Subcutaneous abdominal adipose tissue (tissue), 5 donors: Measurements from ENCODE around the gene TRIML2.

Source experiments
- H3K27ac ChIP-seq: one replicate; pipeline ENCODE4 v1.7.0; 2013; ENCODE audit warnings: low read depth, mild to moderate bottlenecking, inconsistent platforms, low read length, moderate library complexity
- H3K27me3 ChIP-seq, 5 donors: one replicate each; pipeline ENCODE4 v1.7.0; 2013; ENCODE audit warnings: low read length in 5 of 5, inconsistent platforms in 1 of 5; ENCODE audit not compliant: control insufficient read depth in 5 of 5, insufficient read depth in 4 of 5
- H3K36me3 ChIP-seq, 5 donors: one replicate each; pipeline ENCODE4 v1.7.0; 2013; ENCODE audit warnings: low read length in 5 of 5; ENCODE audit not compliant: control insufficient read depth in 5 of 5, insufficient read depth in 5 of 5
- H3K4me1 ChIP-seq, 5 donors: one replicate each; pipeline ENCODE4 v1.7.0; 2013; ENCODE audit warnings: low read length in 5 of 5, mild to moderate bottlenecking in 3 of 5, moderate library complexity in 1 of 5; ENCODE audit not compliant: control insufficient read depth in 5 of 5, insufficient read depth in 5 of 5
- H3K4me3 ChIP-seq, 5 donors: one replicate each; pipeline ENCODE4 v1.7.0; 2013; ENCODE audit warnings: low read length in 5 of 5, low read depth in 1 of 5
- H3K9ac ChIP-seq, 5 donors: one replicate each; pipeline ENCODE4 v1.7.0; 2013; ENCODE audit warnings: low read length in 5 of 5, mild to moderate bottlenecking in 4 of 5, moderate library complexity in 3 of 5
- H3K9me3 ChIP-seq, 5 donors: one replicate each; pipeline ENCODE4 v1.7.0; 2013; ENCODE audit warnings: low read length in 5 of 5; ENCODE audit not compliant: control insufficient read depth in 5 of 5
- donor health status: healthy.
- donor health status: healthy.
- donor health status: healthy.
- donor health status: healthy.
- donor health status: healthy.

Gene TRIML2, protein sequence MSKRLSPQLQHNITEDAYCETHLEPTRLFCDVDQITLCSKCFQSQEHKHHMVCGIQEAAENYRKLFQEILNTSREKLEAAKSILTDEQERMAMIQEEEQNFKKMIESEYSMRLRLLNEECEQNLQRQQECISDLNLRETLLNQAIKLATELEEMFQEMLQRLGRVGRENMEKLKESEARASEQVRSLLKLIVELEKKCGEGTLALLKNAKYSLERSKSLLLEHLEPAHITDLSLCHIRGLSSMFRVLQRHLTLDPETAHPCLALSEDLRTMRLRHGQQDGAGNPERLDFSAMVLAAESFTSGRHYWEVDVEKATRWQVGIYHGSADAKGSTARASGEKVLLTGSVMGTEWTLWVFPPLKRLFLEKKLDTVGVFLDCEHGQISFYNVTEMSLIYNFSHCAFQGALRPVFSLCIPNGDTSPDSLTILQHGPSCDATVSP

GRCh38 chr4:188109157-188109755 lies at the start of gene TRIML2:
Gene TRIML2, minus strand, starts transcription at chr4:188109603. Its CDS starts 4,235 bp downstream, at chr4:188105368.
- Histone ChIP-seq H3K4me3 (no peak within 1 kb of the TSS), H3K27ac (no peak within 1 kb of the TSS), H3K9ac (no peak within 1 kb of the TSS), H3K36me3 (no peaks in the 10 kb centered on the region), H3K4me1 (no peaks in the 10 kb centered on the region), H3K27me3 (peaks cover 0 to 3% (median 0%) of the 10 kb centered on the region in 5 donors), H3K9me3 (peaks cover 0 to 4% (median 0%) of the 10 kb centered on the region in 5 donors)

GRCh38 chr4:188158336-188158735 lies 48.9 kb upstream of the TRIML2 start:
- Histone ChIP-seq H3K4me3 (no peak overlapping the region), H3K4me1 (peaks cover 0 to 7% (median 0%) of the 10 kb centered on the region in 5 donors), H3K36me3 (no peaks in the 10 kb centered on the region), H3K9me3 (peaks cover 2 to 10% (median 7%) of the 10 kb centered on the region in 5 donors), H3K27ac (no peak overlapping the region), H3K27me3 (no peaks in the 10 kb centered on the region), H3K9ac (no peak overlapping the region)

DNA sequence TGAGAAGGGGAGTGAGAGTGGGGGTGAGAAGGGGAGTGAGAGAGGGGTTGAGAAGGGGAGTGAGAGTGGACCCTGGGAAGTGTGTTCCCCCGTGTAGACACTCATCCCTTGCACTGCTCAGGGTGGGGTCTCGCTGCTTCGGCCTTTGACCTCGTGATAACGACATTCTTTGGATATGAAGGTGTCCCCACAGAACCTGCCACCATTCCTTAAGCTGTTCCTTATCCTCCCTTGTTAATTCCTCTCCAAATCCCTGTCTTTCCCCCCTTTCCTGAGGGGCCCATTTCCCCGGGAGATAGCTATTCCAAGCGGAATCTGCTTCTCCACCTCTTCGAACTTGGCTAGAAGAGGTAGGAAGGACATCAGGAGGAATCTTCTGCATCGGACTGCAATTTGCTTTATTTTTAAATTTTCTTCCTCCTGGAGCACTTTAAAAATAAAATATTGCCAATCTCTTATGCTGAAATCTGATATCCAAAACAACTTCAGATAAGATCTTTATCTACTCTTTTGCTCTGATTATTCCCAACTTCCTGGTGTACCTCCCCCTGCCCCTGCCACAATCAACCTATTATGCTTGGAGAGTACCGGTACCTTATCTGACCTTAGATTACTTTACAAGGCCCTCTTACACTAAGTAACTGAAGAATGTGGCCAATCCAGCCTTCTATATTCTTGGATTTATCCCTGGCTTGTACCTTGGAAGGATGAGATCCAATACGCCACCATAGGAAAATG lies 45.4 kb upstream of the TRIML2 start:
- Histone ChIP-seq H3K36me3 (no peaks in the 10 kb centered on the region), H3K9me3 (peaks cover 2 to 10% (median 7%) of the 10 kb centered on the region in 5 donors), H3K4me3 (no peak overlapping the region), H3K9ac (no peak overlapping the region), H3K27ac (no peak overlapping the region), H3K4me1 (no peaks in the 10 kb centered on the region), H3K27me3 (no peaks in the 10 kb centered on the region)

- Histone ChIP-seq H3K4me3 (no peak overlapping the region), H3K4me1 (no peaks in the 10 kb centered on the region), H3K36me3 (no peaks in the 10 kb centered on the region), H3K27me3 (no peaks in the 10 kb centered on the region), H3K27ac (no peak overlapping the region), H3K9me3 (no peaks in the 10 kb centered on the region), H3K9ac (no peak overlapping the region)
Observed at GRCh38 chr4:188147776-188148175, 38.4 kb upstream of the TRIML2 start.

GRCh38 chr4:188147176-188147575 lies 37.8 kb upstream of the TRIML2 start:
- Histone ChIP-seq H3K4me1 (peaks cover 0 to 2% (median 0%) of the 10 kb centered on the region in 5 donors), H3K9ac (no peak overlapping the region), H3K4me3 (no peak overlapping the region), H3K27me3 (no peaks in the 10 kb centered on the region), H3K36me3 (no peaks in the 10 kb centered on the region), H3K27ac (no peak overlapping the region), H3K9me3 (no peaks in the 10 kb centered on the region)

GRCh38 chr4:188146618-188147017 lies 37.2 kb upstream of the TRIML2 start:
- H3K4me3 ChIP-seq = no peak overlapping the region
- no peak overlapping the region for H3K27ac ChIP-seq
- H3K27me3 ChIP-seq = no peaks in the 10 kb centered on the region
- H3K9ac ChIP-seq = no peak overlapping the region
- no peaks in the 10 kb centered on the region for H3K36me3 ChIP-seq
- H3K9me3 ChIP-seq = no peaks in the 10 kb centered on the region
- peaks cover 0 to 6% (median 0%) of the 10 kb centered on the region in 5 donors for H3K4me1 ChIP-seq

DNA sequence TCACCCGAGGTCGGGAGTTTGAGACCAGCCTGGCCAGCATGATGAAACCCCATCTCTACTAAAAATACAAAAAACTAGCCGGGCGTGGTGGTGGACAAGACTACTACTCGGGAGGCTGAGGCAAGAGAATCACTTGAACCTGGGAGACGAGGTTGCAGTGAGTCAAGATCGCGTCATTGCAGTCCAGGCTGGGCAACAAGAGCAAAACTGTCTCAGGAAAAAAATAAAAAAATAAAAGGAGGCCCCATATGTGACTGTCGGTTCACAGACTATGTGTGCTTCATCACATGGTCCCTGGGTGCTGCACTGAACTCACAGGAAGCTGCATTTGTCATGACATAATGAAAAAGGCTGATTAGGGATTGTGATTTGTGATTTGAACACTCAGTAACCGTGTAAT lies 36.2 kb upstream of the TRIML2 start:
- Histone ChIP-seq H3K4me3 (no peak overlapping the region), H3K27me3 (no peaks in the 10 kb centered on the region)

GRCh38 chr4:188143731-188144130 lies 34.3 kb upstream of the TRIML2 start:
- H3K9ac ChIP-seq = no peak overlapping the region
- no peaks in the 10 kb centered on the region for H3K9me3 ChIP-seq
- no peaks in the 10 kb centered on the region for H3K36me3 ChIP-seq
- no peak overlapping the region for H3K27ac ChIP-seq
- H3K4me3 ChIP-seq = no peak overlapping the region
- peaks cover 0 to 22% (median 0%) of the 10 kb centered on the region in 5 donors for H3K4me1 ChIP-seq
- H3K27me3 ChIP-seq = no peaks in the 10 kb centered on the region

More for the DNA sequence above, 36.2 kb upstream of the TRIML2 start:
- Histone ChIP-seq H3K4me1 (peaks cover 0 to 13% (median 0%) of the 10 kb centered on the region in 5 donors), H3K9me3 (no peaks in the 10 kb centered on the region), H3K27ac (no peak overlapping the region), H3K36me3 (no peaks in the 10 kb centered on the region), H3K9ac (no peak overlapping the region)

- no peak overlapping the region for H3K27ac ChIP-seq
- H3K36me3 ChIP-seq = no peaks in the 10 kb centered on the region
- H3K9ac ChIP-seq = no peak overlapping the region
- no peaks in the 10 kb centered on the region for H3K27me3 ChIP-seq
- peaks cover 0 to 26% (median 0%) of the 10 kb centered on the region in 5 donors for H3K4me1 ChIP-seq
- H3K9me3 ChIP-seq = peaks cover 0 to 3% (median 0%) of the 10 kb centered on the region in 5 donors
- H3K4me3 ChIP-seq = no peak overlapping the region
Observed at GRCh38 chr4:188139671-188140070, 30.3 kb upstream of the TRIML2 start.

GRCh38 chr4:188139141-188139540 lies 29.7 kb upstream of the TRIML2 start, which contains the start of gene TRIML1:
Gene TRIML1, plus strand, starts transcription at chr4:188139441. Its CDS starts 118 bp downstream, at chr4:188139559.
- Histone ChIP-seq H3K4me3 (no peak within 1 kb of the TSS), H3K4me1 (peaks cover 0 to 26% (median 0%) of the 10 kb centered on the region in 5 donors), H3K9ac (no peak within 1 kb of the TSS), H3K9me3 (peaks cover 0 to 3% (median 0%) of the 10 kb centered on the region in 5 donors), H3K36me3 (no peaks in the 10 kb centered on the region), H3K27ac (no peak within 1 kb of the TSS), H3K27me3 (no peaks in the 10 kb centered on the region)
